Keratinocyte (primary cell): ENCODE results near the gene CSDE1. TPM values are rescaled to one million over a fixed set of nuclear protein-coding genes. Genes with fewer than 3 reads are reported as not detected.

Source experiments
- DNase-seq: peaks from one replicate; pipeline ENCODE4 v3.0.0-alpha.2; 2011; ENCODE audit warnings: low read depth, missing footprints, low spot score
- FAIRE-seq: peaks from 2 replicates; lab custom pipeline; 2011; peaks lifted over from hg19 to GRCh38; lab: Jason Lieb, UNC
- H2AFZ ChIP-seq: 2 replicates; pipeline ENCODE4 v1.6.0; 2012; ENCODE audit warnings: low read length, control low read depth, inconsistent platforms; ENCODE audit not compliant: control insufficient read depth
- H3K27ac ChIP-seq: 2 replicates; pipeline ENCODE4 v1.5.1; 2011; ENCODE audit warnings: low read length; ENCODE audit not compliant: control insufficient read depth, insufficient read depth
- H3K27me3 ChIP-seq: 3 replicates; pipeline ENCODE4 v1.6.0; 2011; ENCODE audit warnings: low read length; ENCODE audit not compliant: control insufficient read depth, insufficient read depth; ENCODE audit errors: extremely low read depth
- H3K36me3 ChIP-seq, 2 experiments: 2 replicates in 1 of 2; 3 replicates in 1 of 2; pipeline ENCODE4 v1.5.1; 2011; ENCODE audit warnings: low read length in 2 of 2, mild to moderate bottlenecking in 1 of 2; ENCODE audit not compliant: control insufficient read depth in 2 of 2, insufficient read depth in 2 of 2; ENCODE audit errors: extremely low read depth in 1 of 2
- H3K4me1 ChIP-seq: 3 replicates; pipeline ENCODE4 v1.5.1; 2011; ENCODE audit warnings: low read length; ENCODE audit not compliant: control insufficient read depth, insufficient read depth; ENCODE audit errors: extremely low read depth
- H3K4me2 ChIP-seq: 3 replicates; pipeline ENCODE4 v1.6.0; 2011; ENCODE audit warnings: low read depth, low read length; ENCODE audit not compliant: control insufficient read depth, insufficient read depth; ENCODE audit errors: extremely low read depth
- H3K4me3 ChIP-seq, 3 experiments: fragments of 200-600 bp in 1 of 3; sonication (generic) in 1 of 3; 2 replicates in 2 of 3; 3 replicates in 1 of 3; pipeline ENCODE4 v1.5.1; 2011 to 2016; ENCODE audit warnings: low read length in 3 of 3, mild to moderate bottlenecking in 3 of 3, control low read depth in 2 of 3, inconsistent platforms in 1 of 3, low read depth in 1 of 3, mixed read lengths in 1 of 3, mixed run types in 1 of 3, moderate library complexity in 1 of 3; ENCODE audit not compliant: control insufficient read depth in 2 of 3, insufficient read depth in 2 of 3; ENCODE audit errors: extremely low read depth in 1 of 3
- H3K79me2 ChIP-seq: 2 replicates; pipeline ENCODE4 v1.6.0; 2012; ENCODE audit warnings: low read length; ENCODE audit not compliant: control insufficient read depth, insufficient read depth
- H3K9ac ChIP-seq: 3 replicates; pipeline ENCODE4 v1.6.0; 2011; ENCODE audit warnings: low read length; ENCODE audit not compliant: control insufficient read depth, insufficient read depth; ENCODE audit errors: extremely low read depth
- H3K9me1 ChIP-seq: 3 replicates; pipeline ENCODE4 v1.6.0; 2011; ENCODE audit warnings: low read length; ENCODE audit not compliant: control insufficient read depth, insufficient read depth; ENCODE audit errors: extremely low read depth
- H3K9me3 ChIP-seq: 2 replicates; pipeline ENCODE4 v1.5.1; 2012; ENCODE audit warnings: low read depth, low read length; ENCODE audit not compliant: control insufficient read depth
- H4K20me1 ChIP-seq: 3 replicates; pipeline ENCODE4 v1.6.0; 2011; ENCODE audit warnings: low read length; ENCODE audit not compliant: control insufficient read depth, insufficient read depth; ENCODE audit errors: extremely low read depth
- EZH2 ChIP-seq: IDR thresholded peaks from one replicate; pipeline ENCODE4 v1.6.1; 2012; ENCODE audit warnings: inconsistent platforms, mild to moderate bottlenecking, low read length, moderate library complexity
- dilution Hi-C: fragments of 300-500 bp; cut with MboI; formaldehyde crosslinking; loops from one replicate; pipeline ENCODE4 v1.7.0; 2020; ENCODE audit warnings: low sequenced_read_pairs; ENCODE audit not compliant: extremely low pct_ligation_motif_present
- polyA plus RNA-seq, 5 experiments: library from polyadenylated mRNA; depleted of rRNA in 3 of 5; stranded (reverse) in 3 of 5; stranded (forward) in 1 of 5; unstranded in 1 of 5; fragments of >200 nt; gene quantifications; 1 replicate in 1 of 5; 2 replicates in 3 of 5; 3 replicates in 1 of 5; pipeline versions ENCODE4 v1.2.1 to v1.2.3, GENCODE V29; 2011 to 2012; ENCODE audit warnings: missing spikeins in 2 of 5, low read depth in 1 of 5, low replicate concordance in 1 of 5
- TF ChIP-seq, protein P1 (sequence below), 3 experiments: IDR thresholded peaks in 1 of 3; conservative IDR thresholded peaks in 1 of 3; optimal IDR thresholded peaks in 1 of 3; 2 replicates in 2 of 3; 3 replicates in 1 of 3; pipeline versions ENCODE3 to v1.5.1; 2011; ENCODE audit warnings: low read length in 3 of 3, mild to moderate bottlenecking in 3 of 3, moderate library complexity in 2 of 3, control low read depth in 1 of 3, inconsistent platforms in 1 of 3; ENCODE audit not compliant: insufficient read depth in 2 of 3; ENCODE audit errors: extremely low read depth in 1 of 3

CSDE1 gene
- polyA plus RNA-seq, 1 donor (not counting 4 experiments of a cell fraction or from before 2014, with no cell fraction given), result 268 TPM

DNA sequence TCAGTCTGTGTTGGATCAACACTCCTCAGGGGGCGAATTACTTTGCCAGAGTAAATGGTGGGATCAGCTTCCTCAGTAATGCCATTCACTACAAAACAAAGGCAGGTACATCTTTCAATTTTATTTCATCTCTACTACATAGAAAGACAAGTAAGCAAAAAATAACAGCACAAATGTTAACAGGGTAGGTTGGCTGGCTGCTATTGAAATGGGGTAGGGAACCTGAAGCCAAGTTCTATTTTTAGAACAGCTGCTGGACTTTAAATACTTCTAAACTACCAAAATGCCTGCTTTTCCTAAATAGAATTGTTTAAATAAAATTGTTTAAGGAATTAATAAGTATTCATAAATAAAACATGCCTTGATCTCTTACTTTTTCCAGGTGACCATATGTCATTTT lies 33.9 kb downstream of the CSDE1 start:
- DNase-seq (no peak), FAIRE-seq (no peak)
- no peaks in the 10 kb centered on the region for H3K27me3 ChIP-seq
- H3K79me2 ChIP-seq, result peaks cover 4% of the 10 kb centered on the region
- no peak overlapping the region for H2AFZ ChIP-seq
- no peak overlapping the region for H3K4me3 ChIP-seq
- H4K20me1 ChIP-seq, result no peaks in the 10 kb centered on the region
- H3K36me3 ChIP-seq, result peaks cover 21 to 33% of the 10 kb centered on the region in 2 experiments
- H3K4me1 ChIP-seq, result no peaks in the 10 kb centered on the region
- no peak overlapping the region for H3K27ac ChIP-seq
- H3K9me3 ChIP-seq, result no peaks in the 10 kb centered on the region
- no peaks in the 10 kb centered on the region for H3K9me1 ChIP-seq
- H3K9ac ChIP-seq, result no peak overlapping the region
- H3K4me2 ChIP-seq, result no peak overlapping the region
- no peak for TF ChIP-seq EZH2
- TF ChIP-seq, protein P1, sequence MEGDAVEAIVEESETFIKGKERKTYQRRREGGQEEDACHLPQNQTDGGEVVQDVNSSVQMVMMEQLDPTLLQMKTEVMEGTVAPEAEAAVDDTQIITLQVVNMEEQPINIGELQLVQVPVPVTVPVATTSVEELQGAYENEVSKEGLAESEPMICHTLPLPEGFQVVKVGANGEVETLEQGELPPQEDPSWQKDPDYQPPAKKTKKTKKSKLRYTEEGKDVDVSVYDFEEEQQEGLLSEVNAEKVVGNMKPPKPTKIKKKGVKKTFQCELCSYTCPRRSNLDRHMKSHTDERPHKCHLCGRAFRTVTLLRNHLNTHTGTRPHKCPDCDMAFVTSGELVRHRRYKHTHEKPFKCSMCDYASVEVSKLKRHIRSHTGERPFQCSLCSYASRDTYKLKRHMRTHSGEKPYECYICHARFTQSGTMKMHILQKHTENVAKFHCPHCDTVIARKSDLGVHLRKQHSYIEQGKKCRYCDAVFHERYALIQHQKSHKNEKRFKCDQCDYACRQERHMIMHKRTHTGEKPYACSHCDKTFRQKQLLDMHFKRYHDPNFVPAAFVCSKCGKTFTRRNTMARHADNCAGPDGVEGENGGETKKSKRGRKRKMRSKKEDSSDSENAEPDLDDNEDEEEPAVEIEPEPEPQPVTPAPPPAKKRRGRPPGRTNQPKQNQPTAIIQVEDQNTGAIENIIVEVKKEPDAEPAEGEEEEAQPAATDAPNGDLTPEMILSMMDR (optimal IDR thresholded peaks at IDR 0.05 in 1 of 3, IDR thresholded peaks at IDR 0.05 in 1 of 3, conservative IDR thresholded peaks at IDR 0.05 in 1 of 3; ENCODE audit: extremely low read depth in 1 of 3, insufficient read depth in 2 of 3, low read length in 3 of 3), result no peak
- dilution Hi-C loops, result no loop called here

DNA sequence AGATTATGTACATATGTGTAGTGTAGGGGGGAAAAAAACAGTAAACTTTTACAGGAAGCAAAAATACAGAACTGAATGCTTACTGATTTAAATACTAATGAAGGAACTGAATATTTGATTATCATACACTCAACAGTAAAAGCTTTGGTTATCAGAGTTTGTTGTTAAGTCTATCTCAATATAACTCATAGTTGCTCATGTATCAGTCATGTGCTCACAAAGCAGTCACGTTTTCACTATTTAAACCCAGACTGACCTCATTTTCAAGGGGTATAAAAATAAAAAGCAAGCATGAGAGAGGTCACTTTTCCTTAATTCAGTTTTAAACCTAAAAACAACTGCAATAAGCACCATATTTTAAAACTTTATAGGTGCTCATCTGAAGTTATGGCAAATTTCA lies 34.3 kb downstream of the CSDE1 start:
- TF ChIP-seq, protein P1 (optimal IDR thresholded peaks at IDR 0.05 in 1 of 3, IDR thresholded peaks at IDR 0.05 in 1 of 3, conservative IDR thresholded peaks at IDR 0.05 in 1 of 3; ENCODE audit: extremely low read depth in 1 of 3, insufficient read depth in 2 of 3, low read length in 3 of 3), result no peak
- TF ChIP-seq EZH2, result no peak
- H3K79me2 ChIP-seq, result peaks cover 4% of the 10 kb centered on the region
- dilution Hi-C loops, result no loop called here

More for the DNA sequence above, 34.3 kb downstream of the CSDE1 start:
- no peaks in the 10 kb centered on the region for H3K9me3 ChIP-seq
- no peaks in the 10 kb centered on the region for H3K4me1 ChIP-seq
- no peaks in the 10 kb centered on the region for H4K20me1 ChIP-seq
- FAIRE-seq, result no peak
- H3K9me1 ChIP-seq, result no peaks in the 10 kb centered on the region
- no peaks in the 10 kb centered on the region for H3K27me3 ChIP-seq
- no peak overlapping the region for H2AFZ ChIP-seq
- no peak overlapping the region for H3K27ac ChIP-seq
- peaks cover 19 to 30% of the 10 kb centered on the region in 2 experiments for H3K36me3 ChIP-seq
- H3K4me3 ChIP-seq, result no peak overlapping the region
- H3K4me2 ChIP-seq, result no peak overlapping the region
- no peak for DNase-seq
- H3K9ac ChIP-seq, result no peak overlapping the region
